ENCODE data around the gene FBXL4. TPM values are rescaled to one million over a fixed set of nuclear protein-coding genes. Genes with fewer than 3 reads are reported as not detected.

The FBXL4 gene
- polyA plus RNA-seq, 1 of the 3 experiments (the other 2 are of a cell fraction), result 8.1 TPM

DNA sequence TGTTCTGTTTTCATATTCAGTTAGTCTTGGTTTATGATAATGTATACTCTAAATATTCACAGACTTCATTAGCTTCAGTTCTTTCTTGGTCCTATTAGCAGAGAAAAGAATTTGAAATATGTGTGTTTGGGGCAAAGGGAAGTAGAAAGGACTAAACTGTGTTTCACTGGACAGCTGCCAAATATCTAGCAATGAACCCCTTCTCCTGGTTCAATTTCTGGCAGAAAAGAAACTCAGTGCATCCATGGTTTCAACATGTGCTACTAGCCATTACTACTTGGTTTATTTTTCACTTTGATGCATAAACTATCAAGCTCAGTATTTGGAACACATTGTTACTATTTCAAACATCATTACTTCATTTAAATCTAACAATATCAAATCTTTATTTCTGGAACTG, 43.6 kb downstream of the FBXL4 start:
- H3K79me2 ChIP-seq (ENCODE audit: insufficient read depth), result no peaks in the 10 kb centered on the region
- H3K36me3 ChIP-seq (replicated peaks in 1 of 2; ENCODE audit: control insufficient read depth in 1 of 2, insufficient read depth in 2 of 2, low read length in 1 of 2), result peaks cover 43 to 54% of the 10 kb centered on the region in 2 experiments
- H3K9me2 ChIP-seq, result no peaks in the 10 kb centered on the region
- no peak overlapping the region for H3K9ac ChIP-seq
- POLR2A ChIA-PET, result no interaction called here
- no peaks in the 10 kb centered on the region for H3K27me3 ChIP-seq (ENCODE audit: insufficient read depth)
- no peaks in the 10 kb centered on the region; a peak in 2 of 4 replicates for H3K4me1 ChIP-seq (ENCODE audit: control insufficient read depth in 1 of 2, insufficient read depth in 2 of 2, low read depth in 1 of 2, low read length in 1 of 2)
- DNase-seq, result no peak
- no peaks in the 10 kb centered on the region for H3F3A ChIP-seq (replicated peaks; ENCODE audit: insufficient read depth)
- CTCF ChIA-PET, result interaction anchor here (1.1 kb wide), 1 partner anchor 35 kb away, joined by 3 read pairs; no protein-coding TSS in a partner anchor
- TF ChIP-seq ZBTB33 (IDR thresholded peaks at IDR 0.05; ENCODE audit: borderline replicate concordance, low read depth) (no peak), GATA2 (CRISPR knock-in tag; IDR thresholded peaks at IDR 0.05) (no peak), RXRA (IDR thresholded peaks at IDR 0.05; ENCODE audit: borderline replicate concordance, low read depth) (no peak), CTCF (IDR thresholded peaks at IDR 0.05) (no peak), MEF2A (IDR thresholded peaks at IDR 0.05; ENCODE audit: borderline replicate concordance, low read depth) (no peak), GABPA (IDR thresholded peaks at IDR 0.05; ENCODE audit: low read depth) (no peak), RFX5 (IDR thresholded peaks at IDR 0.05; ENCODE audit: low read length) (no peak), MXI1 (IDR thresholded peaks at IDR 0.05; ENCODE audit: low read depth, low read length) (no peak), POLR2AphosphoS5 (IDR thresholded peaks at IDR 0.05; ENCODE audit: low read depth, low read length) (no peak), SIN3A (IDR thresholded peaks at IDR 0.05; ENCODE audit: borderline replicate concordance, low read depth, low read length) (no peak), EZH2phosphoT487 (IDR thresholded peaks at IDR 0.05; ENCODE audit: borderline replicate concordance, low read depth) (no peak), TCF12 (IDR thresholded peaks at IDR 0.05) (no peak), ELF1 (IDR thresholded peaks at IDR 0.05) (no peak), YY1 (IDR thresholded peaks at IDR 0.05; ENCODE audit: low read depth) (no peak), FOSL2 (IDR thresholded peaks at IDR 0.05; ENCODE audit: borderline replicate concordance, low read depth) (no peak)
- TF ChIP-seq, protein P1, sequence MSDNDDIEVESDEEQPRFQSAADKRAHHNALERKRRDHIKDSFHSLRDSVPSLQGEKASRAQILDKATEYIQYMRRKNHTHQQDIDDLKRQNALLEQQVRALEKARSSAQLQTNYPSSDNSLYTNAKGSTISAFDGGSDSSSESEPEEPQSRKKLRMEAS (IDR thresholded peaks at IDR 0.05; ENCODE audit: low read depth), result no peak
- TF ChIP-seq, protein P2, sequence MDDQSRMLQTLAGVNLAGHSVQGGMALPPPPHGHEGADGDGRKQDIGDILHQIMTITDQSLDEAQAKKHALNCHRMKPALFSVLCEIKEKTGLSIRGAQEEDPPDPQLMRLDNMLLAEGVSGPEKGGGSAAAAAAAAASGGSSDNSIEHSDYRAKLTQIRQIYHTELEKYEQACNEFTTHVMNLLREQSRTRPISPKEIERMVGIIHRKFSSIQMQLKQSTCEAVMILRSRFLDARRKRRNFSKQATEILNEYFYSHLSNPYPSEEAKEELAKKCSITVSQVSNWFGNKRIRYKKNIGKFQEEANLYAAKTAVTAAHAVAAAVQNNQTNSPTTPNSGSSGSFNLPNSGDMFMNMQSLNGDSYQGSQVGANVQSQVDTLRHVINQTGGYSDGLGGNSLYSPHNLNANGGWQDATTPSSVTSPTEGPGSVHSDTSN (IDR thresholded peaks at IDR 0.05), result no peak
- TF ChIP-seq, protein P3, sequence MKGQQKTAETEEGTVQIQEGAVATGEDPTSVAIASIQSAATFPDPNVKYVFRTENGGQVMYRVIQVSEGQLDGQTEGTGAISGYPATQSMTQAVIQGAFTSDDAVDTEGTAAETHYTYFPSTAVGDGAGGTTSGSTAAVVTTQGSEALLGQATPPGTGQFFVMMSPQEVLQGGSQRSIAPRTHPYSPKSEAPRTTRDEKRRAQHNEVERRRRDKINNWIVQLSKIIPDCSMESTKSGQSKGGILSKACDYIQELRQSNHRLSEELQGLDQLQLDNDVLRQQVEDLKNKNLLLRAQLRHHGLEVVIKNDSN (IDR thresholded peaks at IDR 0.05; ENCODE audit: borderline replicate concordance, low read depth), result no peak
- no peak overlapping the region for H3K4me2 ChIP-seq
- H4K20me1 ChIP-seq (ENCODE audit: insufficient read depth), result no peaks in the 10 kb centered on the region
- no peaks in the 10 kb centered on the region for H3K9me3 ChIP-seq
- no peak overlapping the region for H3K4me3 ChIP-seq (ENCODE audit: low read depth in 2 of 2, low read length in 1 of 2)
- H3K27ac ChIP-seq (ENCODE audit: low read depth in 2 of 2, low read length in 1 of 2), result no peak overlapping the region
- H2AFZ ChIP-seq (ENCODE audit: low read depth), result no peak overlapping the region
